OCI-LY3 (cell line): Measurements from ENCODE around the gene CES1.
A peak's percentile ranks its signal among the peaks of the same experiment; 100 is the strongest.

ENCODE experiments used
- H2AFZ ChIP-seq: fragments of 200-600, 300-600 bp; shearing (Covaris generic); 2 replicates; pipeline ENCODE4 v1.6.0; 2014; ENCODE audit warnings: antibody characterized with exemption, low read depth, low read length
- H3K27ac ChIP-seq: fragments of 200-600, 300-600 bp; sonication (generic); 2 replicates; pipeline ENCODE4 v1.5.1; 2014; ENCODE audit warnings: mild to moderate bottlenecking, low read length, moderate library complexity, mixed read lengths
- H3K27me3 ChIP-seq: fragments of 200-600, 300-600 bp; sonication (generic); 2 replicates; pipeline ENCODE4 v1.6.1; 2014; ENCODE audit warnings: low read depth, low read length, mixed read lengths
- H3K36me3 ChIP-seq: fragments of 200-600, 300-600 bp; sonication (generic); replicated peaks from 2 replicates; pipeline ENCODE3; 2014; ENCODE audit warnings: low read depth, low read length, mixed read lengths
- H3K4me1 ChIP-seq: fragments of 300-600, 200-600 bp; sonication (generic); 2 replicates; pipeline ENCODE4 v1.6.1; 2014; ENCODE audit warnings: low read length, mixed read lengths
- H3K4me2 ChIP-seq: fragments of 200-600, 300-600 bp; sonication (generic); 2 replicates; pipeline ENCODE4 v1.6.1; 2014; ENCODE audit warnings: low read length, mixed read lengths
- H3K4me3 ChIP-seq: fragments of 300-600, 200-600 bp; sonication (generic); 2 replicates; pipeline ENCODE4 v1.5.1; 2014; ENCODE audit warnings: antibody characterized with exemption, mild to moderate bottlenecking, low read length, moderate library complexity
- H3K79me2 ChIP-seq: fragments of 300-600, 200-600 bp; shearing (Covaris generic); 2 replicates; pipeline ENCODE4 v1.6.1; 2014; ENCODE audit warnings: mild to moderate bottlenecking, low read length, mixed read lengths
- H3K9ac ChIP-seq: fragments of 300-600, 200-600 bp; shearing (Covaris generic); 2 replicates; pipeline ENCODE4 v1.6.0; 2014; ENCODE audit warnings: mild to moderate bottlenecking, low read length, moderate library complexity
- H3K9me3 ChIP-seq: fragments of 200-600, 300-600 bp; shearing (Covaris generic); 2 replicates; pipeline ENCODE4 v1.6.1; 2014; ENCODE audit warnings: low read length, mixed read lengths; ENCODE audit not compliant: insufficient read depth
- H4K20me1 ChIP-seq: fragments of 200-600, 300-600 bp; sonication (generic); 2 replicates; pipeline ENCODE4 v1.6.1; 2016; ENCODE audit warnings: low read length, mixed read lengths; ENCODE audit not compliant: insufficient read depth
- EZH2phosphoT487 ChIP-seq: fragments of 200-600 bp; shearing (Covaris generic); IDR thresholded peaks from 2 replicates; pipeline ENCODE4 v1.6.1; 2018; ENCODE audit warnings: antibody characterized with exemption, mixed run types, low read depth
- TF ChIP-seq, protein P1 (sequence below): fragments of 200-600, 300-600 bp; sonication (generic); IDR thresholded peaks from 2 replicates; pipeline ENCODE4 v1.5.1; 2014; ENCODE audit warnings: antibody characterized with exemption, low read length, low read depth

Gene CES1

DNA sequence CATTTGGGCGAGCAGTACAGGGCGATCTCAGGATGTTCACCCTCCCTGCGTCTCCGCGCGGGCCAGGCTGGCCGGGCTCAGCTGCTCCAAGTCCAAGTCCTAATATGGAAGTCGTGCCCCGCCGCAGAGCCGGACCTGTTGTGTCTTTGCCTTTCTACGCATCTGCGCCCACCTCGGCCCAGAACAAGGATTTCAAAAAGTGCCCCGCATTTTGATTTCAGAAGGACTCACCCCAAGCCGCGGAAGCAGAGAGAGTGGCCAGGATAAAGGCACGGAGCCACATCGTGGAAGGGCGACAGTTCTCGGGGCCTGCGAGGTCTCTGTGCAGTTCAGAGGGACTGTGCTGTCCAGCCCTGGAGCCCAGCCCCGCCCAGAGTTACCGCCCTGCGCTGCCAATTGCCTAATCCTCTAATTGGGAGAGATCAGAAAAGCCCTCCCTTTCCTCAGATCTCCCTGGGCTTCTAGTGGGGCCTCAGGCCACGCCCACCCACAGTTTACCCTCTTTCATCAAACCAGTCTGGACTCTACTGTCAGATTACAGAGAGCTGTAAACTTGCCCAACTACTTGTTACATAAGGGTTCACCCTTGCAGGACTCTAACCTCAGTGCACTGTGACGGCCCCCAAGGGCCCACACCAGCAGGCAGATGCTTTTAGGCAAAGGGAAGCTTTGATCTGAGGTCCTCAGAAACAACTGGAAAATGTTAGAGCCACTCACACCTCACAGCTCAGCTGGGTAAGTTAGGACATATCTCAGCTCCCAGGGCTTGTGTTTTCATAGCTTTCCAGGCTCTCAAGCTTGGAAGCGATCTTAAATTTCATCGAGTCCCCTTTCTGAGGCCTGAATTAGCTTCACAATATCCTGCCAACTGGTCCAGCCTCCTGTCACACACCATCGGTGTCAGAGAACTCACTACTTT, at the start of gene CES1:
TSS of gene CES1 (minus strand) at position 324 of the 919 bp plus-strand sequence. CDS start at position 283, 41 bp downstream.
- no peaks in the 10 kb centered on the region for H3K36me3 ChIP-seq
- no peak within 1 kb of the TSS for H3K9ac ChIP-seq
- H3K27ac ChIP-seq = no peak within 1 kb of the TSS
- no peaks in the 10 kb centered on the region for H4K20me1 ChIP-seq
- H2AFZ ChIP-seq = no peak within 1 kb of the TSS
- H3K4me2 ChIP-seq = peak within 1 kb of the TSS; percentile 23
- TF ChIP-seq, protein P1, sequence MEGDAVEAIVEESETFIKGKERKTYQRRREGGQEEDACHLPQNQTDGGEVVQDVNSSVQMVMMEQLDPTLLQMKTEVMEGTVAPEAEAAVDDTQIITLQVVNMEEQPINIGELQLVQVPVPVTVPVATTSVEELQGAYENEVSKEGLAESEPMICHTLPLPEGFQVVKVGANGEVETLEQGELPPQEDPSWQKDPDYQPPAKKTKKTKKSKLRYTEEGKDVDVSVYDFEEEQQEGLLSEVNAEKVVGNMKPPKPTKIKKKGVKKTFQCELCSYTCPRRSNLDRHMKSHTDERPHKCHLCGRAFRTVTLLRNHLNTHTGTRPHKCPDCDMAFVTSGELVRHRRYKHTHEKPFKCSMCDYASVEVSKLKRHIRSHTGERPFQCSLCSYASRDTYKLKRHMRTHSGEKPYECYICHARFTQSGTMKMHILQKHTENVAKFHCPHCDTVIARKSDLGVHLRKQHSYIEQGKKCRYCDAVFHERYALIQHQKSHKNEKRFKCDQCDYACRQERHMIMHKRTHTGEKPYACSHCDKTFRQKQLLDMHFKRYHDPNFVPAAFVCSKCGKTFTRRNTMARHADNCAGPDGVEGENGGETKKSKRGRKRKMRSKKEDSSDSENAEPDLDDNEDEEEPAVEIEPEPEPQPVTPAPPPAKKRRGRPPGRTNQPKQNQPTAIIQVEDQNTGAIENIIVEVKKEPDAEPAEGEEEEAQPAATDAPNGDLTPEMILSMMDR = no peak
- TF ChIP-seq EZH2phosphoT487 = no peak
- no peaks in the 10 kb centered on the region for H3K79me2 ChIP-seq
- no peaks in the 10 kb centered on the region; the same call in 1 of the 2 replicates for H3K27me3 ChIP-seq
- H3K9me3 ChIP-seq = no peaks in the 10 kb centered on the region
- H3K4me3 ChIP-seq = no peak within 1 kb of the TSS
- peaks cover 12% of the 10 kb centered on the region for H3K4me1 ChIP-seq

DNA sequence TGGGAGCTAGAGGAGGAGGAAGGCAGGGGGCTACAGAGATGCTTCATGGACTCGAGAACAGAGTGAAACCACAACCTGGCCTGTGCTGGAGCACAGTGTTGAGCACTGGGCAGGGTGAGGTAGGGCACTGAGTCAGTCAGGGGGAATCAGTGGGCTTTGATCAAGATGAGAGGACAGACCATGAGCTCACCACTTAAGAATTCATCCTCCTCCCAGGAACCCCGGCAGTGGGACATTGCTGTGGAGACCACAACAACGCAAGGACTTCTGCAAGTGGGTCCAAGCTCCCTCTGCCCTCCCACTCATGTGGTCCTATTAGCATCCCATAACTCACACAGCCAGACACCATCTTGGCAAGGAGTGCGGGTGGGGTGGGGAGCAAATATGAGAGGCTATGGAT, 44.0 kb upstream of the CES1 start:
- H3K9ac ChIP-seq = no peak overlapping the region
- H3K36me3 ChIP-seq = no peaks in the 10 kb centered on the region
- no peak for TF ChIP-seq EZH2phosphoT487
- TF ChIP-seq, protein P1 = no peak
- H3K9me3 ChIP-seq = no peaks in the 10 kb centered on the region
- no peak overlapping the region for H3K4me2 ChIP-seq
- H3K27me3 ChIP-seq = peaks cover 3% of the 10 kb centered on the region; the same call in 1 of the 2 replicates
- H3K79me2 ChIP-seq = no peaks in the 10 kb centered on the region
- H3K4me1 ChIP-seq = peaks cover 7% of the 10 kb centered on the region
- H3K27ac ChIP-seq = no peak overlapping the region
- no peak overlapping the region for H2AFZ ChIP-seq
- H3K4me3 ChIP-seq = no peak overlapping the region
- no peaks in the 10 kb centered on the region for H4K20me1 ChIP-seq

DNA sequence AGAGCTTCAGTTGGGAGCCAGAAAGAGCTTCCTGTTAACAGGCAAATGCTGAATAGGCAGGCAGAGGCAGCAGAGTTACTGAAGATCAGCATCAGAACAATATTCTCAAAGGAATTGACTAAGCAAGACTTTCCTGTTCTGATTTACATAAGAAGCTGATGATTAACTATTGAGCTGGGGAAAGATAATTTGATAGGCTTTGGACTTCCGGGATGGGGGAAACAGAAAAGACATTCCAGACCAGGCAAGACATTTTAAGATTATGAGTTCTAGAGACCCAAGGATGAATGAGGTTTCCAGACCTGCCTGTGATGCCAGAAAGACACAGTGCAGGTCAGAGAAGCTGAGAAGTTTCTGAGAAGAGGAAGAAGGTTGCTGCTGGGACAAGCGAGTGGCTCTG, 42.4 kb upstream of the CES1 start, which contains the start of gene CES5A:
TSS of gene CES5A (minus strand) at position 101 of the 400 bp plus-strand sequence. CDS start 152 bp downstream, outside the sequence.
- H3K4me3 ChIP-seq = no peak within 1 kb of the TSS
- H3K4me2 ChIP-seq = peak within 1 kb of the TSS; percentile 22; the same call in 1 of the 2 replicates
- H2AFZ ChIP-seq = no peak within 1 kb of the TSS
- no peaks in the 10 kb centered on the region for H3K79me2 ChIP-seq
- H3K36me3 ChIP-seq = no peaks in the 10 kb centered on the region
- no peaks in the 10 kb centered on the region for H4K20me1 ChIP-seq
- H3K27me3 ChIP-seq = peaks cover 3% of the 10 kb centered on the region; the same call in 1 of the 2 replicates
- H3K27ac ChIP-seq = no peak within 1 kb of the TSS
- TF ChIP-seq EZH2phosphoT487 = no peak
- TF ChIP-seq, protein P1 = no peak
- peaks cover 7% of the 10 kb centered on the region for H3K4me1 ChIP-seq
- no peaks in the 10 kb centered on the region for H3K9me3 ChIP-seq
- H3K9ac ChIP-seq = no peak within 1 kb of the TSS

DNA sequence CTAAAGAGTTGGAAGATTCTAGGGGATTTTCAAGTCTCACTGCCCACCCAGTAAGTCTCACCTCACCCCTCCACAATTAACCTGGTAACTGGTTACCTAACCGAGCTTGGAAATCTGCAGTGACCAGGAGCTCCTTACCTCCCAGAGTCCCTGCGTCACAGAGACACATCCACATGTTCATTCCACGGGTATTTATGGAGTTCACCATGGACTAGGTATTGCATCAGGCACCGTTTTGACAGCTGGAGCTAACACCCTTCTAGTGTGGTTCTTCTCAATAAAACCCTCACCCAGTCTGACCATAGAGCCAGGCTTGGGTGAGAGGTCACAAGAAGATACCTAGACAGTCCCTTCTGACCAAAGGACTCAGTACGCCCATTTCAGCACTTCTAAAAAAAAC, 40.2 kb upstream of the CES1 start:
- Histone ChIP-seq H3K79me2 (no peaks in the 10 kb centered on the region), H3K27ac (no peak overlapping the region), H3K27me3 (peaks cover 3% of the 10 kb centered on the region; the same call in 1 of the 2 replicates), H3K4me3 (no peak overlapping the region), H4K20me1 (no peaks in the 10 kb centered on the region), H3K9me3 (no peaks in the 10 kb centered on the region), H3K4me2 (no peak overlapping the region), H3K4me1 (peaks cover 7% of the 10 kb centered on the region), H2AFZ (no peak overlapping the region), H3K9ac (no peak overlapping the region), H3K36me3 (no peaks in the 10 kb centered on the region)
- TF ChIP-seq EZH2phosphoT487 = no peak
- TF ChIP-seq, protein P1 = no peak
